COR-L47 (cell line): Measurements from ENCODE around the gene TOR1A.
"Not testable (repeated sequence)": the region's sequence is repeated elsewhere in the genome, so short reads cannot be mapped to it uniquely, and the experiment has no call there.

Experiments
- DNase-seq: peaks from one replicate; lab custom pipeline; 2025; lab: John Stamatoyannopoulos, UW

The TOR1A gene

DNA sequence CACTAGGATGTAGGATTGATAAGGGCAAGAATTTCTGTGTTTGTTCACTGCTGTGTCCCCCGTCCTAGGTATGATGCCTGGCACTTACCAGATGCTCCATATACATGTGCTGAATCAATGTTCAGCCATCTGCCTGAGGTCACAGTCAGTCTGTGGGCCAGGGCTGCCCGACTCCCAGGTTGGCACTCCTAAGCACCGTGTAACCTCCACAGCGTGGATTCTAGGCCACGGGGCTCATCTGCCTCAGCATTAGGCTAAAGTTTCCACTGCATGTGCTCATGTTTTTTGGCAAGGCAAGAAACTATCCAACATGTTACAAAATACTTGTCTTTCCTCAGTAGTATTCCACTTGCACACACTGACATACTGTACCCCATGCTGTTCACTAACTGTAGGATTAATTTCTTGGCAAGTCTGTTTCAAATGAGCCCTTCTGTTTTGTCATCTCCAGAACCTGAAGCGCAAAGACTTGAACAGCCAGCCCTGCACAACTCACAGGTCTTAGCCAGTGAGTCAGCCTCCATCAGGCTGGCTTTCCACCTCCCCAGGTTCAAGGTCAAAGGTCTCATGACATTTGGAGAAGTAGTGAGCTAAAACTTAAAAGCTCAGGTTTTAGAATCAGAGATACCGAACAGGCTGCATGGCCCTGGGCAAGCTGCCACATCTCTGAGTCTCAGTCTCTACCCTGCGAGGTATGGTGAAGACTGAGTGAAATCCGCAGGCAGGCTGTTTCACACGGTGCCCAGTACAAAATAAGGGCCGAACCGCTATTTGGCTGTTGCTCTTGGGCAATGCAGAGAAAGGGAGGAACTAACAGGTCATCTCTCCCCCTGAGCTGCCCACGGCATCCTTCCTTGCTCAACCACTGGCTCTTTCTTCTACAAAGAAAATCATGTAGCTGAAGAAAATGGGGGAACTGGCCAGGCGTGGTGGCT, 7.2 kb downstream of the TOR1A start:
- no peak for DNase-seq

DNA sequence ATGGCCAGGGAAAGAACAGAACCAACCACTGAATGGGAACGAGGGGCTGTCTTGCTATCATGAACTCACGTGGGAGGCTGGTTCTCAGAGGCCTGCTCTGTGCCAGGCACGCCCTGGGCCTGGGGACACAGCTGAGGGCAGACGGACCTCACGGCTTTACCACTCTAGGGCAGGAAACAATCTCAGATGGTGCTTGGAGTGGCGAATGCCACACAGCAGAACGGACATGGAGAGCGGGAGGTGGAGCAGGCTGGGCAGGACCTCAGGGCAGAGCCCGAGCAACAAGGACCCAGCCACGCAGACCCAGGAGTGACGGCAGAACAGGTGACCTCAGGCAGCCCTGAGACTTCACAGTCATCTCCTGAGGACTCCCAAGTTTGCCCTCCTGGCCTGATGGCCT, 8.7 kb downstream of the TOR1A start:
- DNase-seq, result no peak

DNA sequence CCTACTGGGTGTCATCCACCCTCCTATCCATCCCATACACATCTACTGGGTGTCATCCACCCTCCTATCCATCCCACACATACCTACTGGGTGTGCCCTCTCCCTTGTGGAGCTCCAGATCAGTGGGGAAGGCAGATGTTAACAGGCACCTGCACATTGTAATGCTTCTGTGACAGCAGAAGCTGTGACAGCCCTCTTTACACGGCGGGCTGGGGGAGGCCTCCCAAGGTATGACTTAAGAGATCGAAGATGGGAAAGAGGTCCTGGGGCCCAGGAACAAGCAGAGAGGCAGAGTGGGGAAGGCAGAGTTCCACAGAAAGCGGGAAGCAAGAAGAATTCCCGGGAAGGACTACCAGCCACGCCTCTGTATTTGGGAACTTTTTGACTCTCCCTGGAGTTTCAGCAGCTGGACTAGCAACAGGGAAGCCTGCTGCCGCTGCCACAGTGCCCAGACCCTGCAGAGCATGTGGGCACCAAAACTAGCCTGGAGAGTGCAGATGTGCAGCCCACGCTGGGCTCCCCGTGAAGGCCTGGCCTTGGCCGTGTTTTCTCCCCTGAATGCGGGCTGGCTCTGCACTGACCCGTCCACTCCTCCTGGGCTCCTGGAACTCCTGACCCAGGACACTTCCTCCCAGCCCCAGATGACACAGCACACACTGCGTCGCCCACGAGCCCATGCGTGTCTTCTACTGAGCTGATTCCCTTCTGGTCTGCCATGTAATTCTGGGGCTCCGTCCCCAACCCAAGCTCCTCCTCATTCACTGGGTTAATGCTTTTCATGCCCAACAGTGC, 9.3 kb downstream of the TOR1A start:
- DNase-seq, result no peak

DNA sequence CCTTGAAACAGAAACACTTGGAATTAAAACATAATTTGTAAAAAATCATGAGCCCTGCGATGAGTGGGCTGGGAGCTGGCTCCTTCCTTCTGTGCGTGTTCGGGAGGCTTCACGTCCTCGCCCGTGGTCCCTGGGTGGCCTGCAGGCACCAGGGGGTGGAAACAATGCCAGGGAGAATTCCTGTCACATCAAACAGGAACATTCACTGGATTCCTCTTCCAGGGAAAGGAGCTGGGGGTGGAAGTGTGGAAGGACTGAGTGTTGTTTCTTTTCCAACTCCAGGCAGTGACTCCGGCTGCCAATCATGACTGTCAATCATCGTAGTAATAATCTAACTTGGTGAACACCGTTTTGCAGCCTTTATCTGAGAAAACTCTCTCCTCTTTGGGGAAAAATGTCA, 10.3 kb downstream of the TOR1A start:
- no peak for DNase-seq

DNA sequence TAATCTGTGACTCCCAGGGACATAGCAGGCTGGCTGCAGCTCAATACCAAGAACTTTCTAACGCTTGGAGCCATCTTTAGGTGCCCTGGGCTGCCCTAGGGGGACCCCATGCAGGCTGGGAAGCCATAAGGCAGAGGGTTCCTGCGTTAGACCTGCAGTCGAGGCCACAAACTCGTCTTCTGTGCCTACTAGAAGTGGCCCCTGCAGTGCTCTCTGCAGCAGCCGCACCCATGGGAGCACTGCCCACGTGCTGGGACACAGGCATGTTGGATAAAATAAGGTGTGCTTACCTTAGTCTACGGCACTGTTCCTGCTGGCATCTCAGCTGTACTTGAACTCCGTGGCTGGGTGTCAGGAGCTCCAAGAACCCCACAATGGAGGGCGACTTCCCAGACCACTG, 11.6 kb downstream of the TOR1A start:
- DNase-seq, result no peak

DNA sequence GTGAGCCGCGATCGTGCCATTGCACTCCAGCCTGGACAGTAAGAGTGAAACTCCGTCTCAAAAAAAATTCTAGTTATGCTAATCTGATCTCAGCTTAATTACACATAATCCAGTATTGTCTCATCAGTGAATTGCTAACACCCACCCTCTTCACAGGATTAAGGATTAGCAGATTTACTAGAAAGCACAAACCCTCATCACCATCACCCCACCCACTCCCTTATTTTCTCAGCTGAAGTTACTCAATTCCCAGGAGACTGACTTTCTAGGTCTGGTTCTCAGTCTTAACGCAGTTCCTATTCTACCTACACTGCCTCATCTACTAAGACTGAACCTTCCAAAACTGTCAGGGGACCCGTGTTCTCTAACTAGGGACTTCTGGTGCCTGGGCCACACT, 12.0 kb downstream of the TOR1A start:
- DNase-seq, result no peak

DNA sequence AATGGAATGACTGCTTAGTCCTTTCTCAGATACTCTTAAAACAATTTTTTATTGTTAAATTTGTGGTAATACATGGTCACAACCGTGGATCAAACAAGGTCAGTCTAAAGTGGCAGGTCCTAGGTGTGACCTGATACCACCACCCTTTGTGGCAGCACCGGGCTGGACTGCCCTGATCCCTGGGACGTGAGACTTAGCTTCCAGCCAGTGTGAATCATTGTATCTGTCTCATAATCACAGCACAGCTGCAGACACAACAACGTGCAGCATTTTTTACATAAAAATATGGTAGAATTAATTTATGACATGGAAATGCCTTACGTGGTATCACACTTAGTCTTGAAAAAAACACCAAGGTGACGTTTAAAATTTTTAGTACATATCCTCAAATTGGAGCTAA, 13.1 kb downstream of the TOR1A start:
- no peak for DNase-seq

DNA sequence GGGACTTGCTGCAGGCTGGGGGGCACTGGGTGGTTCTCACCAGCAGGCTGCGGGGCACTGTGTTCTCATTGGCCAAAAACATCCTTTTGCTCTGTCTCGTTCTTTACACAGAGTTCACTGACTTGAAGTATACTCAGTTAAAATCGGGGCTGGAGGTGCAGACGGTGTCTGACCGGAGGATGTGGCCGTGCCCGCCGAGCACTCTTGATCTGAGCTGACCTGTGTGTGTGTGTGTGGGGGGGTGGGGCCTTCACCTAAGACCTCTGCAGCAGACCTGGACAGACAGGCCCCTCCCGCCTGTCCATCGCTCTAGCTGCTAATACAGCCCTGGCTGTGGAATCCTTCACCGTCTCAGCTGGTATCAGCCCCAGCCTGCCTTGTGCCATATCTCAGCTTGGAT, 13.8 kb downstream of the TOR1A start:
- DNase-seq, result no peak

DNA sequence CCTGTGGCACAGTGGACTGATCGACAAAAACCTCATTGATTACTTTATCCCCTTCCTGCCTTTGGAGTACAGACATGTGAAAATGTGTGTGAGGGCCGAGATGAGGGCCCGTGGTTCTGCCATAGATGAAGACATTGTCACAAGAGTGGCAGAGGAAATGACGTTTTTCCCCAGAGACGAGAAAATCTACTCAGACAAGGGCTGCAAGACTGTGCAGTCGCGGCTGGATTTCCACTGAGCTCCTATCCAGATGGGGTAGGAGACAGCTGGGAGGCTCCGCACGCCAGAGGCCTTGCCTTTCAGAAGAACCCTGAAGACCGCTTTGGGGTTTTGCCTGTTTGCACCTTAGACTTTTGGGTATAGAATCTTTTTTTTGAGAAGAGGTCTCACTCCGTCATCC, 14.6 kb downstream of the TOR1A start:
- DNase-seq, result no peak

DNA sequence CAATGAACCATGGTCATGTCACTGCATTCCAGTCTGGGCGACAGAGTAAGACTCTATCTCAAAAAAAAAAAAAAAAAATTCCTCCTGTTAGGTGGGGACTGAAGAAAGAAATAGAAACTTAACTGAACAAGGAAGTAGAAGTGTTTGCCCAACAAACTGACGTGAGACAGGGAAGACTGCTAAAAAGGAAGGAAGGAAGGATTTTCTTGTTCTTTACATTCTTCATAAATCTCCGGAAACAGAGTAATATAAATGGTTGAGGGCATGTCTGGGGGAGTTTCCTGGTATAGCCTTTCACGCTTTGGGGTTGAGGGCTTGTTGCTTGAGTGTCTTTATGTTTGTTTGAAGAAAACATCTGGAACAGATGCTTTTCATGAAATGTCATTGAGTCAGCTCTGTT, 17.9 kb downstream of the TOR1A start:
- no peak for DNase-seq

DNA sequence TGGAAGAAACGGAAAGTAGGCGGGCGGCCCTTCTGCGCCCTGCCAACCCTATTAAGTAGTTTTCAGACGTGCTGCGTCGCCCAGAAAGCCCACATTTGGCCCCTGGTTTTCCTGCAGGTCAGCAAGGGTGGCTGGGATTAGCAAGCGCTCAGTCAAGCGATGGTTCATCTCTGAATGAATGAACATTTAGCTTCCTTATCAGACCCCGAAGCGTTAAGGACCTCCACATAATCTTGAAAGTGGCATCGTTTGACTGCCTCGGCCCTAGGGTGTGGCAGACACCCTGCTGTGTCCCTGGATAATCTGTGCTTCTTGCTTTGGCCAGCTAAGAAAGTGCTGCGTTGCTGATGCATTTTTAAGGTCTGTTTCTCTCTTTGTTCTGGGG, 20.3 kb downstream of the TOR1A start:
- DNase-seq, result no peak

DNA sequence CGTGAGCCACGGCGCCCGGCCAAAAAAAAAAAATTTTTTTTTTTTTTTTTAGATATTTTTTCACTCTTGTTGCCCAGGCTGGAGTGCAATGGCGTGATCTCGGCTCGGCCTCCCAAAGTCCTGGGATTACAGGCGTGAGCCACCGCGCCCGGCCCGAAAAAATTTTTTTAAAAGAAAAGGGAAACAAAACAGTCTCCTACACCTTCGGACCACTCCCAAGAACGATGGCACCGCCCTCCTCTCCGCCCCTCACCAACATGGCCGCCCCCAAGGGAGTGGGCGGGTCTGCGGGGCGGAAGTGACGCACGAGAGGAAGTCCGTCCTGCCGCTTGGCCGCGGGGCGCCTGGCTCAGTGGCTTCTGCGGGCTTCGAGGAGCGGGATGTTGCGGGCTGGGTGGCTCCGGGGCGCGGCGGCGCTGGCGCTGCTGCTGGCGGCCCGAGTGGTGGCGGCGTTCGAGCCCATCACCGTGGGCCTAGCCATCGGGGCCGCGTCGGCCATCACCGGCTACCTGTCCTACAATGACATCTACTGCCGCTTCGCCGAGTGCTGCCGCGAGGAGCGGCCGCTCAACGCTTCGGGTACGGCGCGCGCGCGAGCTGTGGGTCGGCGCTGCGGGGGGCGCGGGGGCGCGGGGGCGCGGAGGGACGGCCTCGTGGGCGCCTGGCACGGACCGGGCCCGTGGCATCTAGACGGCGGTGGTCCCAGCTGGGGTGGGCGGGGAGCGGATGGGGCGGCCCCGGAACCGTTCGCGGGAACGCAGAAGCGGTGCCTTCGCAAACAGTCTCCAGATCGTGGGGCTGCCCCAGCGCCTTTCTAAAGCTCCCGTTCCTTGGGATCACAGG, 20.9 kb downstream of the TOR1A start, which contains the start of gene TOR1B:
Gene TOR1B, plus strand, starts transcription at position 352 of the 843 bp plus-strand sequence. Its CDS starts 29 bp downstream, at position 381.
- peak; percentile 86 for DNase-seq

DNA sequence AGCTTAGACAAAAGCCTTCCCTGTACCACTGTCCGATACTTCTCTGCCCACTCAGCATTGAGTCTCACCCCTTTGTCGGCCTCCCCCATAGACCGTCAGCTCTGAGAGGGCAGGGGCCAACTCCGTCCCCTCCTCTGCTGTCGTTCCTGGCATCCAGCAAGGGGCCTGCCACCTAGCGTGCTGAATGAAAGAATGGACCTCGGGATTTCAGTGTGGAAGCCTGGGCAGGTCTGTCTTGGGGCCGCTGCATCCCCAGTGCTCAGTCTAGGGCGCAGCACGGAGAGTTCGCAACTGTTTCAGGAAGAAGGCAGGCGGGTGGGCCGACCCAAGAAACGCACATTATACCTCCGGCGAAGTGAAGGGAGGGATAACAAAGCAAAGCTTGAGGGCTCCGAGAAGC, 22.4 kb downstream of the TOR1A start:
- DNase-seq, result no peak

DNA sequence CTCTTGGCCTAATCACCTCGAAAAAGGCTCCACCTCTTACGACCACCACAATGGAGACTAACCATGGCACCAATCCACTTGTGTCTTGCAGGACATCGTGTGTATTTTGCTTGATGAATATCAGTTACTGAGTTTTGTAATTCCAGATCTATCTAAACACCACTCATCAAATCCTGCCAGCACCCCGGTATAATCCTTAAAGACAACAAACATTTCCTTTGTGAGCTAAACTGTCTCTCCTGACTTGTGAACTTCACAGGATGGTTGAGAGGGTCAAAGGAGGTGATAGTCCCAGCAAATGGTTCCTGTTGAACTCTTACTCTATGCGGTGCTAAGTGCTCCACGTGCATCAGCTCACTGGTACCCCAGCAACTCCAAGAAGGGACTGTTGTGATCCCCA, 25.0 kb downstream of the TOR1A start:
- no peak for DNase-seq

DNA sequence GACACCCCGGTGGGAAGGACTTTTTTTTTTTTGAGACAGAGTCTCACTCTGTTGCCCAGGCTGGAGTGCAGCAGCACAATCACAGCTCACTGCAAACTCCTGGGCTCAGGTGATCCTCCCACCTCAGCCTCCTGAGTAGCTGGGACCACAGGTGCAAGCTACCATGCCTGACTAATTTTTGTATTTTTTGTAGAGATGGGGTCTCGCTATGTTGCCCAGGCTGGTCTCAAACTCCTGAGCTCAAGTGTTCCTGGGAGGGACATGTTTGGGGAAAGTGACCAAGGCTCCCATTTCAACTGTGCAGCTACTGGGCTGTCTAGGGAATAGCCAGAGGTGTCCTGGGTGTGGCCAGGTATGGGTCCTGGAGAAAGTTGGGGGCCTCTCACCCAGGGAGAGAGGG, 27.9 kb downstream of the TOR1A start:
- DNase-seq, result not testable (repeated sequence)

DNA sequence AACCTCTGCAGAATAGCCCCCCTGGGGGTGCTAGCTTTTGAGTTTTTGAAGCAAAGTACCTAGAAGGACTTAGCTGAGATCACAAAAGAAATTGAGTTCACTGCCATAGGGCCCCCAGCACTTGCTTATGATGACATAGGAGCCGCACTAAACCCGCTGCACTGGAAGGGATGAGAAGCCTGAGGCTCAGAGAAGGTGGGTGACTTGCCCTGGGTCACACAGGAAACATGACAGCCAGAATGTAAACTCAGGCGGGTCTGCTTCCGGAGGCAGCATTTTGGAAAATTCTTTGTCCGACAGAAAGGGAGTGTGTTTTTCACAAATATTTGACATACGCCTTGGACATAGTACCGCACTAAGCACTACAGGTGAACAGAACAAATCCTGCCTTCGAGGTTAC, 29.4 kb downstream of the TOR1A start:
- DNase-seq, result no peak

DNA sequence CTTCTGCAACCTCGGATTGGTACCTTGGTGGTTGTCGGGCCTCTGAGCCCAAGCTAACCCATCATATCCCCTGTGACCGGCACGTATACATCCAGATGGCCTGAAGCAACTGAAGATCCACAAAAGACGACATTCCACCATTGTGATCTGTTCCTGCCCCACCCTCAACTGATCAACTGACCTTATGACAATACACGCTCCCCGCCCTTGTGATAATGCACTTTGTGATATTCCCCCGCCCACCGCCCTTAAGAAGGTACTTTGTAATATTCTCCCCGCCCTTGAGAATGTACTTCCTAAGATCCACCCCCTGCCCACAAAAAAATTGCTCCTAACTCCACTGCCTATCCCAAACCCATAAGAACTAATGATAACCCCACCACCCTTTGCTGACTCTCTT, 37.5 kb downstream of the TOR1A start:
- no peak for DNase-seq

DNA sequence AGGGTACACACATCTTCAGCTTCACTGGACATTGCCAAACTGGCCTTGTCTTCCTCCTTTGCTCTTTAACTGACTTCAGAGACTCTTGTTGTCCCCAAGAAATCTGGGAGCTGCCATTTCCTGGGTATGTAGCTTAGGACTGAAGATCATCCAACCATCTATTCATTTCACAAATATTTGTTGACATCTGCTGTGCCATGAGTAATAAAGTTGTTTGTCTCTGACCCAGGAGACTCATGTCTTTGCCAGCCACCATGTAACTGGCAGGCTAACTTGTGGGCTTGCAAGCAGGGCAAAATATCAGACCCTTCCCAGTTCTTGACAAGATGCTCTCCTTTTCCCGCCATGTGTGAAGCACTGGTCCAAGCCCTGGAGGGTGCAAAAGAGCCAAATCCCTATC, 38.1 kb downstream of the TOR1A start:
- no peak for DNase-seq

DNA sequence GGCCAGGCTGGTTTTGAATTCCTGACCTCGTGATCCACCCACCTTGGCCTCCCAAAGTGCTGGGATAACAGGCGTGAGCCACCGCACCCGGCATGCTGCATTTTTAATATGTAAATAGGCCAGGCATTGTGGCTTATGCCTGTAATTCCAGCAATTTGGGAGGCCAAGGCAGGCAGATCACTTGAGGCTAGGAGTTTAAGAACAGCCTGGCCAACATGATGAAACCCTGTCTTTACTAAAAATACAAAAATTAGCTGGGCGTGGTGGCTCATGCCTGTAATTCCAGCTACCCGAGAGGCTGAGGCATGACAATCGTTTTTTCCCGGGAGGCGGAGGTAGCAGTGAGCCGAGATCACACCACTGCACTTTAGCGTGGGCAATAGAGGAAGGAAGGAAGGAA, 39.0 kb downstream of the TOR1A start:
- not testable (repeated sequence) for DNase-seq

DNA sequence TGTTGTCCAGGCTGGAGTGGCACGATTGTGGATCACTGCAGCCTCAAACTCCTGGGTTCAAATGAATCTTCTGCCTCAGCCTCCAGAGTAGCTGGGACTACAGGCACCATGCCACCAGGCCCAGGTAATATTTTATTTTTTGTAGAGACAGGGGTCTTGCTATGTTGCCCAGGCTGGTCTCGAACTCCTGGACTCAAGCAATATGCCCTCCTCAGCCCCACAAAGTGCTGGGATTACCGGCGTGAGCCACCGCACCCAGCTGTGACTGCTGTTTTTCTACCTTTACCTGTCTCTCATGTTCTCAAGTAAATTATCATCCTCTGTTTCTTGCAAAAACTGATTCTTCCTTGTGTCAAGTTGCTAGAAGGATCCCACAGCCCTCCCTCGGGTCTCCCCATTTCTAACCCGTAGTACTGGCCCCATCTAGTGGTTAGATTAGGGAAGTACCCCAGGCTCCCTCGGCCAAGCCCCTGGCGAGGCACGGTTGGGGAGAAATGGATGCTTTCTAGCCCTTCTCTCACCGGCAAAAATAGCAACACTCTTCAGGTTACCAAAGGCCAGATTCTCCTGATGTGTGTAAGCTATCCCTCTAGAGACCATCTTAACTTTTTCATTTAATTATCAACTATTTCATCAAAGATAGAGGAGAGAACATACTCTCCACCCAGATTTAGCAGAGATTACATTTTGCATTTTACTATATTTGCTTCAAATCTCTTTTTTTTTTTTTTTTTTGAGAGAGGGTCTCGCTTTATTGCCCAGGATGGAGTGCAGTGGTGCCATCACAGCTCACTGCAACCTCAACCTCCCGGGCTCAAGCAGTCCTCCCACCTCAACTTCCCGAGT, 40.2 kb downstream of the TOR1A start:
- DNase-seq, result peak; percentile 49

DNA sequence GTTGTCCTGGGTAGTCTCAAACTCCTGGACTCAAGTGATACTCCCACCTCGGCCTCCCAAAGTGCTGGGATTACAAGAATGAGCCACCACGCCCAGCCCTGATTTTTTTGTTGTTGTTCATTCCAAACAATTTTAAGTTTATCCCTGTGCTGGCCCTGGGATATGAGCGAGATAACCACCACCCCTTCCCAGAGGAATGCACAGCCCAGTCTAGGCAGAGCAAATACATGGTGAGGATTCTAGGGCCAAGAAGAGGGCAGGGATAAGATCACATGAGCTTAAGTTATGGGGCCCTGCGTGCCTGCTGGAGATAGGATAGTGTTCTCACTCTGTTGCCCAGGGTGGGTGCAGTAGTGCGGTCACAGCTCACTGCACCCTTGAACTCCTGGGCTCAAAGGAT, 42.0 kb downstream of the TOR1A start:
- DNase-seq, result no peak
